Stimulated activated CD4-positive, alpha-beta T cell treated with anti-CD3 and anti-CD28 coated beads, Interleukin-12 subunit alpha, Interleukin-12 subunit beta, amount 100 ng/mL, for 48 hours (primary cell): ENCODE measurements around the gene P2RY13.

Experiments used
- DNase-seq, 3 donors: peaks; one replicate each; pipeline ENCODE4 v3.0.0-alpha.2; 2020; ENCODE audit warnings: low read depth in 2 of 3, low spot score in 1 of 3

The P2RY13 gene

DNA sequence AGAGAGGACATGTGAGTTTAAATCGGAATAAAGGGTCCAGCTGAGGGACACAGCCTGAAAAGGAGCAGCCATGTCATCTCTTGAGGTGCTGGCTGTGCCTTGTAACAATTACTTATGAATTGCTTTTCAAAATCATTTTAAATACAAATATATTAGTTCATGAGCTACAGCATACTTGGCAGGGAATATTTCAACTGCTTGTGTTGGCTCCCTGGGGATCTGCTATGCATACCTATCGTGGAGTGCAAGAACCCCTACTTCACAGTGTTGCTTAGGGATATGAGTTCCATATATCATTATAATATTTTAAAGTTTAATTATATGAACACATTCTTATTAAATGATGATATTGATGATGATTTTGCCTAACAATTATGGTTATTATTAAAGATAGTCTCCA lies 31.9 kb downstream of the P2RY13 start:
- DNase-seq: no peak

DNA sequence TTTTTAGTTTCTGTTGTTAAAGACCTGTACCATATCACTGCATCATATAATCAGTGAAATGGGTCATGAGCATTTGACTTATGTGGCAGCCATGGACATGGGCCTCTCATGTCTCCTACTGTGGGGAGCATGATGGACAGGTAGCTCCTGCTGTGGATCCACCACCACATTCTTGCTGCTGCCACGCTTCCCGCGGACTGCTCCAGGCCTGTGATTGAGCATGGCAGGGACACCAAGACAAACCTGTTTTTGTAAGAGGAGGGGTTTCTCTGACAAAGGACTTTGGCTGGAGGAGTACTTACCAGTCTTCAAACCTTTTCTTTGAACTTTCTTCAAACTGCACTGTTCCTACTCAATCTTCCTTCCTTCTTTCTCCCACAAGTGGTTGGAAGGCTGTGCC lies 33.1 kb downstream of the P2RY13 start:
- DNase-seq: no peak

DNA sequence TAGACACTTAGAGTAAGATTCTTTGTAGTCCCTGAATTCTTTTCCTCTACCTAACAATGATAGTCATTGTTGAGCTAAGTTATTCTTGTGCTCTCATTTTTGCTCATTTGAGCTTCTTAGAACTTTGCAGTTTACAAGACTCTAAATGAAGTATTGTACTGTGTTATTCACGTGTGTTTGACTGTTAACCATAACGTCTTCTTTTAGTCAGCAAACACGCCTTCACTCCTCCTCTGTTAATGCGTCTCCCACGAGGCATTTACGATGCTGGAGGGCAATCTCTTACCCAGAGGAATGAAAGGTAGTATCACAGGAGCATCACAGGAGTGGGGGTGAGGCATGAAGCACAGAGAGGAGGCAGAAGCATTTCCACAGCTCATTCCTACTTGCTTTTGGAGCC lies 36.2 kb downstream of the P2RY13 start:
- no peak for DNase-seq

DNA sequence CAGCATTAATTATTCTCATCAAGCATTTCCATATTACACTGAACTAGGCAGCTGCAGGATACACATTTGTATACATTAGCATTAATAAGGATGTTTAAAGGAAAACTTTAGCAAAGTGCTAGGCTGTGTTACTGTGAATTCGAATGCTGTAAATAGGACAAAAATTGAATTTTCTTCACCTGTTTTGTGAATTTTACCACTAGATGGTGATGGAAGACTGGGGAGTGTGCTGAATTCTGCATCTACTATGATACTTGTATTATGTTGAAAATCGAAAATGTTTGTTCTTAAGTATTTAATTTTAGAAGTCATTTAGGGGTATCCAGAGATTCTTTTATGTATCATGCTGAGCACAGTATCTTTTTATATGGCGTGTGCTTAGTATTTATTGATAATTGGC lies 38.7 kb downstream of the P2RY13 start:
- no peak for DNase-seq

DNA sequence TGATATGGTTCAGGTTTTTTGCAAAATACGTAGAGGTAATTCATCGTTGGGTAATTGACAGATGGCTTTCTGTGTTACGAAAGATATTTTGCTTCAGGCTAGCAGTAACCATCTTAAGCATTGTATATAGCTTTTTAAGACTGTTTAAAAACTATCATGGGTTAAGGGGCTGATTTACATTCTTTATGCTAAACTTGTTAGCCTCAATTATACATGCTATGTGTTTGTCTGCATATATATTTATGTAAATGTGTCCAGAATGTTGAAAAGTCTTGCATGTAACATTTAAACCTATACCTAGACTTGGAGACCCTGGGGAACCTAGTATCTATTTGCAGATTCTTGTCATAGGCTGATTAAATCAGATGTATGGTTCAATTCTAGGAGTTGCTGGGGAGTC lies 39.9 kb downstream of the P2RY13 start:
- DNase-seq: no peak

DNA sequence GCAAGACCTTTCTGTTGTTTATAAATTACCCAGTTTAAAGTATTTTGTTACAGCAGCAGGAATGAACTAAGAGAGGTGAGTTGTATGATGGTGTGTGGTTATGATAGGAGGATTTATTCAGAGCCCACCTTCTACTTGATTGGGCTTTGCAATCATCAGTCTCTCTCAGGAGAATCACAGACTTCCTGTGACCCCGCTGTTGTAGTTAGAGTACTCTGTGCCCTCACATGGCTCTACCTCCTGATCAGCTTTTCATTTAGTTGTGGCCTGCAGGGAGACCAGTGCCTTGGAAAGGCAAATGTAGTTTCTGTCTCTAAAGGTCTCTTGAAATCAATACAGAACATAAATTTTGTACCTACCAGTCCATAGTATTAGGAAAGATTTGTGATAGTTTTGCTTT lies 43.4 kb downstream of the P2RY13 start:
- DNase-seq: no peak

DNA sequence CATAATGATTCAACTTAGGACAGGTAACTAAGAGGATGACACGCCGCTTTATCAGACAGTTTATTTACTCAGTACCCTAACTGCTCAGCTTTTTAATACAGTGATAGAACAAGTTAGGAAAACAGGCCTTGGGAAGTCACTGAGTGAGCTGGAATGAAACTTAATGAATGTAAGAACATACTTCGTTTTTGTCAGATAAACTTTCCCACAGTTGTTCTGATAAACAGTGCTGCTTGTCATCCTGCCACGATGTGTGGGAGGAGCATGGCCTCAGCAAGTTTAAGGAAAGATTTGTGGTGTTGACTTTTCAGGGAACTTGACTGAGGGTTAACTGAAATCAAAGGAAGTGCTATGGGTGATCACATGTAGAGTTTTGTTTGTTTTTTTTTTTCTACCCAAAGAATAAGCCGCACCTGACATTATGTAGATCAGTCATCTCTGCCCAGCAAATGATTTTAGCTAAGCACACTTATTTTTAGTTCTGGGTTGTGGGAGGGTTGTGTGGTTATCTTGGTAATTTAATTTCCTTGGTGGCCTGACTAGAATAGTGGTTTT lies 45.4 kb downstream of the P2RY13 start:
- DNase-seq: peak in 1 of 3 donors; percentile 14

DNA sequence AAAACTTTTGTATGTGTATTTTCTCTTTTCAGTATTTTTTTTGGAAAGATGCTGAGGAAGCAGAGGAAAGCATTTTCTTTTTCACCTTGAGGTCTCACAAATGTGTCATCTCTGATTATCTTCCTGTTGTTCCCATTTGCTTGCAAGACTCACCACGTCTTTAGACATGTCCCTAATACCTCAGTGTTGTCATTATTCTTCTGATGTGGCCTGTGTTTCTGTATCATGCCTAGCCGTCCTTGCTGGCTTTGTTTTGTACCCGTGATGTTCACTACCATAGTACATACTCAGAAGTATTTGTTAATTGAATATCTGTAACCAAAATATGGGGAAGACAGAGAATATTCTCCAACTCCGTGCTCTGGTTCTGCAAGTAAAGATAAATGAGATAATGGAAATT lies 46.0 kb downstream of the P2RY13 start:
- DNase-seq: no peak

DNA sequence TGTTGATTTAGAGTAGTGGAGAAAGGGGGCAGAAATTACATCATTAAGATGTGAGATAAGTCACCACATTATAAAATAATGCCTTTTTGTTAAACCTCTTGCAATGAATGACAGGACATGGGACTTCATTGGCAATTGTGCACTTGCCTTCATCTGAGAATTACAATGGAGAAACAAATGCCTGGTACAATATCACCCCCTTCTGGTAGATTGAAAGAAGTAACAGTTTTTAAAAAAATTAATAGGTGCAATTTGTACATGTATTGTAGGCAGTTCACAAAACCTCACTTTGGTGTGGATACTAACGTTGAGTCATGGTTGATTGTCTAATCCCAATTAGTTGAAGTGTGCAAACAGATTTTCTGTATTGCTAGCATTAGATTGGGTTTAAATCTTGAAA lies 46.4 kb downstream of the P2RY13 start:
- no peak for DNase-seq

DNA sequence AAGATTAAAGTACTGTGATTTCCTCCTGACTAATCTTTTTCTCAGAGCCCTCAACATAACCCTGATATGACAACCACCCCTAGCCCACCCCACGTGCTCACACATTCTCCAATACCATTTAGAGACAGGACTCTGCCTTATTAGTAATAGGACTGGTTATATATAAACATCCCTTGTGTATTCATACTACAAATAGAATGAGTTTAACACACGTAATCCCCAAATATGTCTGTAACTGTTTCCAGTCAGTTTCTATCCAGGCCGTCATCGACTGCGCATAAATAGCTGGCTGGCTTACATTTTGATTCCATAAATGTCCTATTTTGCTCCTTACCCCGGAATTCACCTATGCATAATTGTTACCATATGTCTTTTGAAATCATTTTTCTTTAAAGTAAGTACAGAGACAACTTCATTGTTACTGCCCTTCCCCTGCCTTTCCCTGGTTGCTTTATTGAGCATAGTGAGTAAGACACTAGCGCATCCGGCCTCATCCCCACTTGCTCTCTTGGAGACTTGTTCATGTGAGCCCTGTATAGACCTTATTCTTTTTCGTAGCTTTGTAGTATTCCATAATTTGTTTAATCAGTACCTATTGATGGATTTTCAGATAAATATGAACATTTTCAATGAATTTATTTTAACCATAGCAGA lies 47.6 kb downstream of the P2RY13 start:
- no peak for DNase-seq

DNA sequence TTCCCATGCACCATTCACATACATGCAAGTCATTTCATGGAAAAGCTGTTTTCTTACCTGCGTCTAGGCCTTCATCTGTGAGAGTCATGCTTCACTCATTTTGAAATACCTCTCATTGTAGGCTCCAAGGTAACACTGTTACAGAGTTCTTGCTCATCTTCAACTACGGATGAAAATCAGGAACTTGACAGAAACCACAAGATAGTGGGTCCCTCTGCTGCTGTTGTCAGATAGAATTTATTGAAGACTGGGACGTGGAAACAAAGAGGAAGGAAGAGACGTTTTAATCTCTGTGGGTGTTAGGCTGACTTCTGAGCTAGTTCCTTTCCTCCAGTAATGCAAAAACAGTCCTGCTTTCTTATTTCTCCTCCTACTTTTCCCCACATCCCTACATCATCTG lies 51.1 kb downstream of the P2RY13 start, which contains the start of gene P2RY14:
P2RY14 (minus strand) TSS at position 313 of the 400 bp plus-strand sequence. CDS start 64,226 bp downstream, outside the sequence.
- DNase-seq: no peak

DNA sequence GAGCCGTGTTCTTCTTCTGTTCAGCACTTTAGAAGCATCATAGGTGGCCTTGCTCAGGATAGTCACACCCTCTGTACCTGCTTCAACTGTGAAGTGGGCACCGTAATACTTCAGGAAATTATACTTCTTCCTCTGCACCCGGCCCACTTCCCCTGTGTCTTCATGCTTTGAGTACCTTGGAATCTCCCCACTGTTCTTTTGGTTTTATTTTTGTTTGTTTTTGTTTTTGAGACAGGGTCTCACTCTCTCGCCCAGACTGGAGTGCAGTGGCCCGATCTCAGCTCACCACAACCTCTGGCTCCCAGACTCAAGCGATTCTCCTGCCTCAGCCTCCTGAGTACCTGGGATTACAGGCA lies 52.7 kb downstream of the P2RY13 start:
- DNase-seq: no peak
